Gastroesophageal sphincter (tissue), 4 donors: ENCODE results near the gene ZSWIM6. TPM values are rescaled to one million over a fixed set of nuclear protein-coding genes. Genes with fewer than 3 reads are reported as not detected.

Experiments used
- ATAC-seq: fragments of 150-250 bp; one replicate; pipeline ENCODE4 v1.9.1; 2016; ENCODE audit warnings: mild to moderate bottlenecking, moderate library complexity
- H3K27ac ChIP-seq, 4 donors: fragments of 200-600 bp; sonication (generic) in 3 of 4; 1 replicate in 3 of 4; 2 replicates in 1 of 4; pipeline ENCODE4 v1.5.1; 2016 to 2019
- H3K27me3 ChIP-seq: fragments of 200-600 bp; sonication (generic); one replicate; pipeline ENCODE4 v1.5.1; 2019
- H3K36me3 ChIP-seq, 2 donors: fragments of 200-600 bp; sonication (generic); one replicate each; pipeline ENCODE4 v1.5.1; 2019; ENCODE audit warnings: control low read depth in 1 of 2
- H3K4me1 ChIP-seq, 3 donors: fragments of 200-600 bp; sonication (generic); 1 replicate in 2 of 3; 2 replicates in 1 of 3; pipeline ENCODE4 v1.5.1; 2016 to 2019; ENCODE audit warnings: control low read depth in 2 of 3
- H3K4me3 ChIP-seq, 2 donors: fragments of 200-600 bp; sonication (generic); one replicate each; pipeline ENCODE4 v1.5.1; 2019; ENCODE audit warnings: mild to moderate bottlenecking in 1 of 2, moderate library complexity in 1 of 2
- H3K9me3 ChIP-seq, 3 donors: fragments of 200-600 bp; sonication (generic); one replicate each; pipeline ENCODE4 v1.5.1; 2017 to 2019; ENCODE audit warnings: control low read depth in 2 of 3
- EP300 ChIP-seq: sonication (generic); formaldehyde crosslinking; IDR thresholded peaks from one replicate; pipeline ENCODE4 v1.6.1; 2017; ENCODE audit warnings: antibody characterized with exemption, mild to moderate bottlenecking
- POLR2A ChIP-seq, 2 donors: fragments of 450-650 bp; IDR thresholded peaks; one replicate each; pipeline ENCODE4 v1.6.1; 2017; ENCODE audit warnings: antibody characterized with exemption in 2 of 2, mild to moderate bottlenecking in 2 of 2, moderate library complexity in 1 of 2
- POLR2AphosphoS5 ChIP-seq: sonication (generic); formaldehyde crosslinking; IDR thresholded peaks from one replicate; pipeline ENCODE4 v1.6.1; 2017; ENCODE audit warnings: antibody characterized with exemption
- WGBS, 2 donors: methylation state at CpG; one replicate each; pipeline ENCODE4 v1.1.5; 2018; ENCODE audit warnings: low coverage in 1 of 2; 5-methylcytosine and 5-hydroxymethylcytosine counted together
- total RNA-seq, 4 donors: library from RNA; depleted of rRNA; stranded (reverse); fragments of >200 nt; gene quantifications; one replicate each; pipeline ENCODE4 v1.1.0, GENCODE V29; 2016
- TF ChIP-seq, protein P1 (sequence below), 4 experiments: fragments of 200-600 bp in 2 of 4; fragments of 450-650 bp in 2 of 4; sonication (generic) in 1 of 4; IDR thresholded peaks; one replicate each; pipeline ENCODE4 v1.5.1; 2017 to 2019; ENCODE audit warnings: antibody characterized with exemption in 4 of 4, mild to moderate bottlenecking in 2 of 4, moderate library complexity in 2 of 4

Gene ZSWIM6
- total RNA-seq, 4 donors from 2014 or later = 8.9 to 20.9 (median 12.3) TPM

GRCh38 chr5:61549530-61549929, 217.5 kb downstream of the ZSWIM6 start:
- Histone ChIP-seq H3K27me3 (no peaks in the 10 kb centered on the region), H3K4me3 (no peak overlapping the region), H3K9me3 (no peaks in the 10 kb centered on the region), H3K27ac (no peak overlapping the region), H3K4me1 (peaks cover 0 to 10% (median 0%) of the 10 kb centered on the region in 3 donors), H3K36me3 (peaks cover 0 to 9% of the 10 kb centered on the region in 2 donors)
- WGBS, 2 donors = 31 to 35% methylated on average over 3 of the region's 3 CpGs
- ATAC-seq = no peak
- TF ChIP-seq POLR2A (IDR thresholded peaks at IDR 0.05) = no peak
- TF ChIP-seq EP300 = no peak
- no peak for TF ChIP-seq POLR2AphosphoS5
- TF ChIP-seq, protein P1, sequence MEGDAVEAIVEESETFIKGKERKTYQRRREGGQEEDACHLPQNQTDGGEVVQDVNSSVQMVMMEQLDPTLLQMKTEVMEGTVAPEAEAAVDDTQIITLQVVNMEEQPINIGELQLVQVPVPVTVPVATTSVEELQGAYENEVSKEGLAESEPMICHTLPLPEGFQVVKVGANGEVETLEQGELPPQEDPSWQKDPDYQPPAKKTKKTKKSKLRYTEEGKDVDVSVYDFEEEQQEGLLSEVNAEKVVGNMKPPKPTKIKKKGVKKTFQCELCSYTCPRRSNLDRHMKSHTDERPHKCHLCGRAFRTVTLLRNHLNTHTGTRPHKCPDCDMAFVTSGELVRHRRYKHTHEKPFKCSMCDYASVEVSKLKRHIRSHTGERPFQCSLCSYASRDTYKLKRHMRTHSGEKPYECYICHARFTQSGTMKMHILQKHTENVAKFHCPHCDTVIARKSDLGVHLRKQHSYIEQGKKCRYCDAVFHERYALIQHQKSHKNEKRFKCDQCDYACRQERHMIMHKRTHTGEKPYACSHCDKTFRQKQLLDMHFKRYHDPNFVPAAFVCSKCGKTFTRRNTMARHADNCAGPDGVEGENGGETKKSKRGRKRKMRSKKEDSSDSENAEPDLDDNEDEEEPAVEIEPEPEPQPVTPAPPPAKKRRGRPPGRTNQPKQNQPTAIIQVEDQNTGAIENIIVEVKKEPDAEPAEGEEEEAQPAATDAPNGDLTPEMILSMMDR (IDR thresholded peaks at IDR 0.05) = no peak

- WGBS, 2 donors = 45 to 70% methylated on average over 3 to 5 of the region's 5 CpGs
Observed at GRCh38 chr5:61551637-61552313, 219.7 kb downstream of the ZSWIM6 start.

GRCh38 chr5:61559146-61559545, 227.1 kb downstream of the ZSWIM6 start:
- no peak overlapping the region for H3K4me3 ChIP-seq
- no peaks in the 10 kb centered on the region for H3K4me1 ChIP-seq
- H3K36me3 ChIP-seq = no peaks in the 10 kb centered on the region
- no peaks in the 10 kb centered on the region for H3K9me3 ChIP-seq
- no peak for TF ChIP-seq EP300
- TF ChIP-seq, protein P1 (IDR thresholded peaks at IDR 0.05) = no peak
- TF ChIP-seq POLR2AphosphoS5 = no peak
- TF ChIP-seq POLR2A (IDR thresholded peaks at IDR 0.05) = no peak
- no peak overlapping the region for H3K27ac ChIP-seq
- H3K27me3 ChIP-seq = no peaks in the 10 kb centered on the region
- no peak for ATAC-seq

More at GRCh38 chr5:61551637-61552313, 219.7 kb downstream of the ZSWIM6 start:
- Histone ChIP-seq H3K9me3 (no peaks in the 10 kb centered on the region), H3K4me3 (no peak overlapping the region), H3K4me1 (peaks cover 0 to 10% (median 0%) of the 10 kb centered on the region in 3 donors), H3K36me3 (no peaks in the 10 kb centered on the region), H3K27me3 (no peaks in the 10 kb centered on the region), H3K27ac (no peak overlapping the region)
- no peak for ATAC-seq
- TF ChIP-seq, protein P1 (IDR thresholded peaks at IDR 0.05) = no peak
- TF ChIP-seq EP300 (no peak), POLR2A (IDR thresholded peaks at IDR 0.05) (no peak), POLR2AphosphoS5 (no peak)

DNA sequence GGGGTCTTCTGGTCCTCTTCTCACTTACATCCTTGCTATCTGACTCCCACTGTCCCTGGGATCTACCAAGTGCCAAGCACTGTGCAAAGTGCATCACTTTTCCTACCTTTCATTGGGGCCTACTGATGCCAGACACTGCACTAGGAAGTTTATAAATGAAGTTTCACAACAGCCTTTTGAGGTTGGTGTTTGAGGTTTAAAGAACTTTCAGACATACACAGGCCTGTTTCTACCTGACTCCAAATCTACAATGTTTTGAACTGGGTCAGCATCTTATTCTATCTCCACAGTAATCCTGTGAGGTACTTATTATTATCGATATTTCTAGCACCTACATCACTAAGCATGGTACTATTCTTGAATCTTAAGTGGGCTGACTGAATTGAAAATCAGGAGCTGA, 227.7 kb downstream of the ZSWIM6 start:
- H3K27ac ChIP-seq = no peak overlapping the region
- ATAC-seq = no peak
- TF ChIP-seq, protein P1 (IDR thresholded peaks at IDR 0.05) = no peak
- TF ChIP-seq POLR2AphosphoS5 = no peak
- no peak for TF ChIP-seq EP300
- TF ChIP-seq POLR2A (IDR thresholded peaks at IDR 0.05) = no peak
- no peaks in the 10 kb centered on the region for H3K4me1 ChIP-seq
- H3K9me3 ChIP-seq = no peaks in the 10 kb centered on the region
- H3K36me3 ChIP-seq = no peaks in the 10 kb centered on the region
- H3K4me3 ChIP-seq = no peak overlapping the region
- H3K27me3 ChIP-seq = no peaks in the 10 kb centered on the region
- WGBS, 2 donors = 100% methylated on average over 1 of the region's 1 CpG; no CpG with 5 or more reads in 1 of the 2 donors

DNA sequence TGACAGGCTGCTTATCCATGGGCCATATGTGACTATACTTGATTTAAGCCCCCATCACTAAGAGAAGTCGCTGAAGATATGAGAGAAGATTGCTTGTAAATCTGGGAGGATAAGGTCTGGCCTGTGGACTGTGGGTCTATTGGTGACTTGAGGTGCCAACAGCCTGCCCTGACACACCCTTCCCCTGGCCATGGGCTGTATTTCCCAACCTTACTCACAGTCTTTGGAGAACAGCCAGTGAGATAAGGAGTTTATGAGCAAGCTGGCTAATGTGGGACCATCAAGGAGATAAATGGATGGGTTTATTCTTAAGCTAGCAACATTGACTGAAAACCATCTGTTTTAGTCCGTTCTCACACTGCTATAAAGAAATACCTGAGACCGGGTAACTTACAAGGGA, 231.3 kb downstream of the ZSWIM6 start:
- no peaks in the 10 kb centered on the region for H3K36me3 ChIP-seq
- WGBS, 2 donors = 82% methylated on average over 2 of the region's 3 CpGs; no CpG with 5 or more reads in 1 of the 2 donors
- no peak overlapping the region for H3K27ac ChIP-seq
- TF ChIP-seq EP300 = no peak
- TF ChIP-seq POLR2A (IDR thresholded peaks at IDR 0.05) = no peak
- no peak for TF ChIP-seq POLR2AphosphoS5
- TF ChIP-seq, protein P1 (IDR thresholded peaks at IDR 0.05) = no peak
- H3K4me3 ChIP-seq = no peak overlapping the region
- no peaks in the 10 kb centered on the region for H3K27me3 ChIP-seq
- no peaks in the 10 kb centered on the region for H3K4me1 ChIP-seq
- no peak for ATAC-seq
- H3K9me3 ChIP-seq = no peaks in the 10 kb centered on the region
